GM19099 (cell line): ENCODE measurements around the gene CCNL2.

Experiments
- POLR2A ChIP-seq: IDR thresholded peaks from 3 replicates; pipeline ENCODE4 v1.6.1; 2011; ENCODE audit warnings: low read depth; ENCODE audit not compliant: insufficient read length; ENCODE audit errors: extremely low read depth

Gene CCNL2

GRCh38 chr1:1371746-1372711 lies 27.1 kb downstream of the CCNL2 start:
- no peak for TF ChIP-seq POLR2A

- TF ChIP-seq POLR2A, result peak; percentile 29
Observed at GRCh38 chr1:1371364-1371745, 27.8 kb downstream of the CCNL2 start.

- no peak for TF ChIP-seq POLR2A
Observed at GRCh38 chr1:1370771-1371300, 28.3 kb downstream of the CCNL2 start.

GRCh38 chr1:1367315-1367714 lies 31.8 kb downstream of the CCNL2 start:
- TF ChIP-seq POLR2A, result no peak

- TF ChIP-seq POLR2A, result no peak
Observed at GRCh38 chr1:1366699-1367066, 32.5 kb downstream of the CCNL2 start.

- no peak for TF ChIP-seq POLR2A
Observed at GRCh38 chr1:1365875-1366698, 33.0 kb downstream of the CCNL2 start.

GRCh38 chr1:1364266-1364665 lies 34.9 kb downstream of the CCNL2 start:
- no peak for TF ChIP-seq POLR2A

GRCh38 chr1:1361982-1362423 lies 37.1 kb downstream of the CCNL2 start:
- TF ChIP-seq POLR2A, result no peak

- TF ChIP-seq POLR2A, result no peak
Observed at GRCh38 chr1:1361233-1361981, 37.7 kb downstream of the CCNL2 start.

- TF ChIP-seq POLR2A, result no peak
Observed at GRCh38 chr1:1360506-1361169, 38.5 kb downstream of the CCNL2 start.

GRCh38 chr1:1359664-1360468 lies 39.3 kb downstream of the CCNL2 start:
- no peak for TF ChIP-seq POLR2A

GRCh38 chr1:1359308-1359663 lies 39.8 kb downstream of the CCNL2 start:
- TF ChIP-seq POLR2A, result no peak

- no peak for TF ChIP-seq POLR2A
Observed at GRCh38 chr1:1358433-1359271, 40.5 kb downstream of the CCNL2 start, which contains the start of gene MXRA8. Gene MXRA8 (minus strand): TSS chr1:1358555. CDS start chr1:1358504, 51 bp downstream.
